H1 (cell line): ENCODE results near the gene TGM6. TPM values are rescaled to one million over a fixed set of nuclear protein-coding genes. Genes with fewer than 3 reads are reported as not detected.

Experiments
- CTCF ChIA-PET: fragments of 300-600 bp; sonication (Branson Sonifier 250); formaldehyde crosslinking; loops from one replicate; lab custom pipeline; 2021; ENCODE audit not compliant: partially characterized antibody; lab: Charles Lee
- POLR2A ChIA-PET: fragments of 300-600 bp; sonication (Branson Sonifier 250); formaldehyde crosslinking; loops from one replicate; lab custom pipeline; 2021; ENCODE audit warnings: inconsistent platforms; ENCODE audit not compliant: partially characterized antibody; lab: Charles Lee
- DNase-seq, 2 experiments: peaks; one replicate each; pipeline versions ENCODE4 v3.0.0 to v3.0.0-alpha.2; 2010 to 2022; ENCODE audit warnings: low spot score in 2 of 2, low read depth in 1 of 2, mixed read lengths in 1 of 2
- FAIRE-seq: peaks from 2 replicates; lab custom pipeline; 2011; peaks lifted over from hg19 to GRCh38; lab: Jason Lieb, UNC
- H2AFZ ChIP-seq: 2 replicates; pipeline ENCODE4 v1.8.1; 2012; ENCODE audit warnings: low read length, inconsistent platforms
- H2AK5ac ChIP-seq: 2 replicates; pipeline ENCODE4 v1.6.1; 2013; ENCODE audit warnings: low read depth, low read length
- H2BK120ac ChIP-seq: replicated peaks from 2 replicates; pipeline ENCODE3; 2013; ENCODE audit warnings: low read depth, low read length, inconsistent platforms
- H2BK12ac ChIP-seq: 2 replicates; pipeline ENCODE4 v1.6.1; 2013; ENCODE audit warnings: low read depth, low read length
- H2BK15ac ChIP-seq: 2 replicates; pipeline ENCODE4 v1.6.1; 2013; ENCODE audit warnings: low read length
- H2BK20ac ChIP-seq: 2 replicates; pipeline ENCODE4 v1.6.1; 2013; ENCODE audit warnings: low read length
- H2BK5ac ChIP-seq: 2 replicates; pipeline ENCODE4 v1.6.1; 2013; ENCODE audit warnings: low read depth, low read length
- H3K14ac ChIP-seq: 2 replicates; pipeline ENCODE4 v1.6.1; 2013; ENCODE audit warnings: inconsistent platforms; ENCODE audit not compliant: insufficient read length
- H3K18ac ChIP-seq: 2 replicates; pipeline ENCODE4 v1.6.1; 2013; ENCODE audit warnings: low read length; ENCODE audit errors: extremely low read depth
- H3K23ac ChIP-seq: 2 replicates; pipeline ENCODE4 v1.6.1; 2013; ENCODE audit warnings: inconsistent platforms; ENCODE audit not compliant: insufficient read length
- H3K23me2 ChIP-seq: 2 replicates; pipeline ENCODE4 v1.6.1; 2013; ENCODE audit warnings: low read depth, low read length
- H3K27ac ChIP-seq: 2 replicates; pipeline ENCODE4 v1.6.1; 2011; ENCODE audit warnings: low read depth, low read length, inconsistent platforms
- H3K27me3 ChIP-seq, 4 experiments: replicated peaks in 1 of 4; 1 replicate in 1 of 4; 2 replicates in 3 of 4; pipeline versions ENCODE4 v1.6.1 to v1.8.1; 2011 to 2013; ENCODE audit warnings: low read length in 3 of 4, mild to moderate bottlenecking in 3 of 4, inconsistent platforms in 2 of 4, mixed read lengths in 2 of 4, moderate library complexity in 1 of 4; ENCODE audit not compliant: control insufficient read depth in 3 of 4, insufficient read depth in 3 of 4; ENCODE audit errors: extremely low read depth in 1 of 4
- H3K36me3 ChIP-seq, 4 experiments: 2 replicates each; pipeline versions ENCODE4 v1.6.1 to v1.8.1; 2011 to 2013; ENCODE audit warnings: mild to moderate bottlenecking in 4 of 4, low read length in 3 of 4, moderate library complexity in 2 of 4, control low read depth in 1 of 4, inconsistent platforms in 1 of 4; ENCODE audit not compliant: insufficient read depth in 4 of 4, control insufficient read depth in 2 of 4
- H3K4ac ChIP-seq: replicated peaks from 2 replicates; pipeline ENCODE3; 2013; ENCODE audit warnings: low read length, low read depth, mixed read lengths, inconsistent platforms; ENCODE audit not compliant: insufficient read length
- H3K4me1 ChIP-seq, 4 experiments: replicated peaks in 1 of 4; 1 replicate in 1 of 4; 2 replicates in 3 of 4; pipeline versions ENCODE4 v1.6.1 to v1.8.1; 2011 to 2013; ENCODE audit warnings: low read length in 3 of 4, inconsistent platforms in 2 of 4, mixed read lengths in 1 of 4; ENCODE audit not compliant: insufficient read depth in 4 of 4, control insufficient read depth in 3 of 4
- H3K4me2 ChIP-seq, 2 experiments: 2 replicates each; pipeline versions ENCODE4 v1.6.1 to v1.8.1; 2011 to 2013; ENCODE audit warnings: low read depth in 2 of 2, low read length in 2 of 2, control low read depth in 1 of 2, inconsistent platforms in 1 of 2, mild to moderate bottlenecking in 1 of 2; ENCODE audit not compliant: insufficient read depth in 1 of 2
- H3K4me3 ChIP-seq, 4 experiments: fragments of 200-600, 300-600 bp in 1 of 4; sonication (generic), shearing (Covaris generic), sonication (Bioruptor Twin) in 1 of 4; 2 replicates each; pipeline versions ENCODE4 v1.5.1 to v1.8.1; 2011 to 2016; ENCODE audit warnings: low read length in 4 of 4, low read depth in 3 of 4, control low read depth in 2 of 4, inconsistent platforms in 2 of 4, mild to moderate bottlenecking in 2 of 4, mixed read lengths in 1 of 4, moderate library complexity in 1 of 4; ENCODE audit not compliant: insufficient read depth in 2 of 4; ENCODE audit errors: extremely low read depth in 1 of 4
- H3K56ac ChIP-seq: replicated peaks from 2 replicates; pipeline ENCODE3; 2013; ENCODE audit warnings: low read depth, mild to moderate bottlenecking, mixed read lengths, low read length, inconsistent platforms; ENCODE audit not compliant: insufficient read length
- H3K79me1 ChIP-seq: 2 replicates; pipeline ENCODE4 v1.6.1; 2013; ENCODE audit warnings: low read depth, low read length, control low read depth
- H3K79me2 ChIP-seq, 2 experiments: 2 replicates each; pipeline versions ENCODE4 v1.6.1 to v1.8.1; 2012 to 2013; ENCODE audit warnings: low read length in 2 of 2, mild to moderate bottlenecking in 2 of 2, inconsistent platforms in 1 of 2; ENCODE audit not compliant: insufficient read depth in 2 of 2, control insufficient read depth in 1 of 2
- H3K9ac ChIP-seq, 4 experiments: replicated peaks in 1 of 4; 1 replicate in 1 of 4; 2 replicates in 3 of 4; pipeline versions ENCODE4 v1.6.1 to v1.8.1; 2011 to 2013; ENCODE audit warnings: low read depth in 3 of 4, low read length in 3 of 4, control low read depth in 2 of 4, mild to moderate bottlenecking in 2 of 4, moderate library complexity in 2 of 4, inconsistent platforms in 1 of 4; ENCODE audit errors: extremely low read depth in 1 of 4
- H3K9me3 ChIP-seq, 2 experiments: 2 replicates each; pipeline versions ENCODE4 v1.6.1 to v1.8.1; 2012 to 2013; ENCODE audit warnings: mild to moderate bottlenecking in 2 of 2, moderate library complexity in 2 of 2, control low read depth in 1 of 2, inconsistent platforms in 1 of 2, low read depth in 1 of 2, low read length in 1 of 2, mixed read lengths in 1 of 2; ENCODE audit not compliant: insufficient read depth in 2 of 2
- H4K20me1 ChIP-seq, 2 experiments: replicated peaks in 1 of 2; 2 replicates each; pipeline versions ENCODE3 to v1.8.1; 2011 to 2013; ENCODE audit warnings: inconsistent platforms in 2 of 2, low read length in 2 of 2, mild to moderate bottlenecking in 1 of 2; ENCODE audit not compliant: insufficient read depth in 2 of 2, control insufficient read depth in 1 of 2
- H4K5ac ChIP-seq: 2 replicates; pipeline ENCODE4 v1.6.1; 2013; ENCODE audit warnings: low read length, low read depth, mixed read lengths, inconsistent platforms; ENCODE audit not compliant: insufficient read length
- H4K8ac ChIP-seq: 2 replicates; pipeline ENCODE4 v1.8.0; 2013; ENCODE audit warnings: mild to moderate bottlenecking, moderate library complexity, low read length, inconsistent platforms; ENCODE audit not compliant: insufficient read depth; ENCODE audit errors: extremely low read depth
- H4K91ac ChIP-seq: replicated peaks from 2 replicates; pipeline ENCODE3; 2013; ENCODE audit warnings: low read length, mixed read lengths, inconsistent platforms; ENCODE audit not compliant: insufficient read length
- BACH1 ChIP-seq: IDR thresholded peaks from 2 replicates; pipeline ENCODE4 v1.6.1; 2012; ENCODE audit warnings: low read length, improper control_type of control experiment
- BCL11A ChIP-seq, 2 experiments: IDR thresholded peaks; one replicate each; pipeline ENCODE4 v1.6.1; 2011; ENCODE audit warnings: low read depth in 2 of 2, low read length in 2 of 2, mild to moderate bottlenecking in 2 of 2
- CEBPB ChIP-seq: IDR thresholded peaks from 2 replicates; pipeline ENCODE4 v1.6.1; 2012; ENCODE audit warnings: low read depth, low read length
- EZH2 ChIP-seq: fragments of 200-600 bp; sonication (generic); IDR thresholded peaks from 2 replicates; pipeline ENCODE4 v1.7.1; 2012; ENCODE audit warnings: low read depth, mild to moderate bottlenecking, moderate library complexity, low read length, inconsistent platforms; ENCODE audit not compliant: severe bottlenecking
- POLR2A ChIP-seq, 2 experiments: IDR thresholded peaks; 1 replicate in 1 of 2; 2 replicates in 1 of 2; pipeline ENCODE4 v1.6.1; 2011; ENCODE audit warnings: low read depth in 2 of 2, low read length in 2 of 2, mild to moderate bottlenecking in 2 of 2; ENCODE audit errors: control extremely low read depth in 1 of 2
- RBBP5 ChIP-seq: IDR thresholded peaks from 2 replicates; pipeline ENCODE4 v1.7.1; 2012; ENCODE audit warnings: low read depth, mild to moderate bottlenecking, inconsistent platforms, low read length, moderate library complexity, borderline replicate concordance
- RNF2 ChIP-seq: fragments of 200-900, 300-1000 bp; sonication (generic); IDR thresholded peaks from 2 replicates; pipeline ENCODE4 v1.7.1; 2016; ENCODE audit warnings: borderline replicate concordance, low read depth, mild to moderate bottlenecking, antibody characterized with exemption, low read length; ENCODE audit not compliant: poor library complexity, severe bottlenecking; ENCODE audit errors: missing control alignments
- SAP30 ChIP-seq: fragments of 300-600 bp; sonication (generic); IDR thresholded peaks from 2 replicates; pipeline ENCODE4 v1.7.1; 2012; ENCODE audit warnings: low read length, moderate library complexity, mild to moderate bottlenecking, inconsistent platforms; ENCODE audit not compliant: insufficient read depth, insufficient replicate concordance
- TAF7 ChIP-seq: optimal IDR thresholded peaks from 2 replicates; pipeline ENCODE3; 2011; ENCODE audit warnings: low read depth, mild to moderate bottlenecking, inconsistent platforms, low read length, moderate library complexity, borderline replicate concordance
- TCF12 ChIP-seq: IDR thresholded peaks from 2 replicates; pipeline ENCODE4 v1.6.1; 2011; ENCODE audit warnings: low read depth, mild to moderate bottlenecking, low read length
- USF2 ChIP-seq: IDR thresholded peaks from 2 replicates; pipeline ENCODE4 v1.6.1; 2011; ENCODE audit warnings: low read length, improper control_type of control experiment
- YY1 ChIP-seq: IDR thresholded peaks from 2 replicates; pipeline ENCODE4 v1.6.1; 2011; ENCODE audit warnings: low read depth, mild to moderate bottlenecking, low read length
- ZNF274 ChIP-seq: IDR thresholded peaks from 2 replicates; pipeline ENCODE4 v1.7.0; 2012; ENCODE audit warnings: low read length, borderline replicate concordance; ENCODE audit errors: extremely low read depth
- WGBS, 2 experiments: shearing (Covaris generic) in 1 of 2; methylation state at CpG; one replicate each; pipeline versions ENCODE4 v1.1.6 to v1.1.7; 2013 to 2015; ENCODE audit warnings: low lambda C conversion rate in 2 of 2, mixed read lengths in 2 of 2, inconsistent platforms in 1 of 2, low coverage in 1 of 2, missing lambda C conversion rate in 1 of 2; ENCODE audit not compliant: insufficient replicate concordance in 2 of 2, insufficient coverage in 1 of 2, insufficient read length in 1 of 2; ENCODE audit errors: extremely low coverage in 1 of 2, missing lambda C conversion rate in 1 of 2; 5-methylcytosine and 5-hydroxymethylcytosine counted together
- polyA plus RNA-seq, 7 experiments: library from polyadenylated mRNA; depleted of rRNA in 3 of 7; stranded (reverse) in 5 of 7; unstranded in 2 of 7; fragments of >200 nt in 5 of 7; fragments of 200-250 nt in 2 of 7; gene quantifications; 1 replicate in 5 of 7; 2 replicates in 1 of 7; 4 replicates in 1 of 7; pipeline versions ENCODE4 v1.2.1 to v1.2.3, GENCODE V29; 2011 to 2013; ENCODE audit warnings: missing spikeins in 2 of 7, mixed read lengths in 2 of 7
- total RNA-seq: library from RNA; stranded (reverse); fragmentation: NEBNext Ultra II Directional; extraction: Animal tissue kit (Norgen Biotek cat#: 25700); gene quantifications from 2 replicates; pipeline ENCODE4 v1.2.1, GENCODE V29; 2021

The TGM6 gene
- total and polyA plus RNA-seq, 2 of the 8 experiments (the other 6 are each of a cell fraction or from before 2014, with no cell fraction given) = 0.03 TPM; not detected in 1

- Histone ChIP-seq H3K4ac (no peak overlapping the region), H2BK20ac (no peak overlapping the region), H3K36me3 (peaks cover 0 to under 1% (median 0%) of the 10 kb centered on the region in 4 experiments; a peak in 2 of 8 replicates), H4K5ac (no peak overlapping the region), H2AFZ (no peak overlapping the region), H4K91ac (no peak overlapping the region), H4K20me1 (no peaks in the 10 kb centered on the region), H3K23ac (no peak overlapping the region), H2BK120ac (no peak overlapping the region), H3K56ac (no peak overlapping the region), H3K18ac (no peak overlapping the region), H3K14ac (no peak overlapping the region), H2BK12ac (no peak overlapping the region), H4K8ac (no peak overlapping the region), H3K27me3 (no peaks in the 10 kb centered on the region), H2BK15ac (no peak overlapping the region), H3K79me2 (no peaks in the 10 kb centered on the region), H3K9me3 (no peaks in the 10 kb centered on the region), H2BK5ac (no peak overlapping the region), H3K27ac (no peak overlapping the region), H3K4me3 (no peak overlapping the region), H3K9ac (no peak overlapping the region), H3K23me2 (no peaks in the 10 kb centered on the region), H3K4me1 (no peaks in the 10 kb centered on the region), H3K79me1 (no peaks in the 10 kb centered on the region), H3K4me2 (no peak overlapping the region), H2AK5ac (no peak overlapping the region)
- WGBS, 2 experiments = 92% methylated on average over 3 of the region's 3 CpGs; no CpG with 5 or more reads in 1 of the 2 experiments
- DNase-seq (no peak), FAIRE-seq (no peak)
- CTCF ChIA-PET = interaction anchor here (0.9 to 4.8 kb wide), 18 partner anchors 9 to 329 kb away, joined by 3 to 74 read pairs (median 9); no protein-coding TSS in a partner anchor
- POLR2A ChIA-PET = interaction anchor here (0.9 to 1.0 kb wide), 2 partner anchors 9 to 14 kb away, joined by 3 to 5 read pairs; no protein-coding TSS in a partner anchor
- TF ChIP-seq ZNF274 (no peak), POLR2A (IDR thresholded peaks at IDR 0.05; ENCODE audit: control extremely low read depth in 1 of 2, low read depth in 2 of 2, low read length in 2 of 2) (no peak), USF2 (no peak), BCL11A (IDR thresholded peaks at IDR 0.05; ENCODE audit: low read depth in 2 of 2, low read length in 2 of 2) (no peak), RBBP5 (no peak), TAF7 (no peak), CEBPB (no peak), TCF12 (no peak), SAP30 (no peak), BACH1 (no peak), YY1 (no peak), EZH2 (no peak), RNF2 (no peak)
Measured at GRCh38 chr20:2453792-2454191, 73.1 kb downstream of the TGM6 start.
